ENCODE results near the gene SOX5.

GRCh38 chr12:23681237-23681636, 268.2 kb downstream of the SOX5 start:
- TF ChIP-seq POLR2A (IDR thresholded peaks at IDR 0.05) (no peak), CTCF (IDR thresholded peaks at IDR 0.05) (no peak), POLR2AphosphoS5 (IDR thresholded peaks at IDR 0.05) (no peak)

Data from sigmoid colon (tissue), 4 donors.